ENCODE results near the gene PPP1R26. TPM values are rescaled to one million over a fixed set of nuclear protein-coding genes. Genes with fewer than 3 reads are reported as not detected.
A peak's percentile ranks its signal among the peaks of the same experiment; 100 is the strongest.

Gene PPP1R26
- total RNA-seq, 2 donors from 2014 or later: 15.3 to 41.9 TPM

GRCh38 chr9:135499326-135500070 is 19.9 kb downstream of the PPP1R26 start:
- Histone ChIP-seq H3K9me3 (no peaks in the 10 kb centered on the region), H3K36me3 (peaks cover 0 to 4% of the 10 kb centered on the region in 2 donors), H3K27me3 (replicated peaks; ENCODE audit: insufficient read depth) (no peaks in the 10 kb centered on the region), H3K4me3 (peak overlapping the region; percentile 96 to 98), H3K27ac (peak overlapping the region; percentile 62 to 77), H3K4me1 (replicated peaks) (peaks cover 7% of the 10 kb centered on the region)
- intact Hi-C loops (cut with DNase I): no loop called here
- TF ChIP-seq CTCF (IDR thresholded peaks at IDR 0.05) (peak in 2 of 4 experiments; percentile 9 to 10), POLR2A (IDR thresholded peaks at IDR 0.05) (peak; percentile 29), POLR2AphosphoS5 (IDR thresholded peaks at IDR 0.05) (peak; percentile 77)
- WGBS: under 1% methylated on average over 46 of the region's 58 CpGs
- DNase-seq (ENCODE audit: low spot score): peak; percentile 87

- DNase-seq (ENCODE audit: low spot score): no peak
- Histone ChIP-seq H3K36me3 (peaks cover 0 to 4% of the 10 kb centered on the region in 2 donors), H3K9me3 (no peaks in the 10 kb centered on the region), H3K4me1 (replicated peaks) (peaks cover 7% of the 10 kb centered on the region), H3K27ac (peak overlapping the region; percentile 62 to 77), H3K4me3 (peak overlapping the region; percentile 96 to 98), H3K27me3 (replicated peaks; ENCODE audit: insufficient read depth) (no peaks in the 10 kb centered on the region)
- 0% methylated on average over 24 of the region's 29 CpGs for WGBS
- TF ChIP-seq CTCF (IDR thresholded peaks at IDR 0.05) (no peak), POLR2AphosphoS5 (IDR thresholded peaks at IDR 0.05) (no peak), POLR2A (IDR thresholded peaks at IDR 0.05) (no peak)
- intact Hi-C loops (cut with DNase I): no loop called here
These were observed 20.5 kb downstream of the PPP1R26 start for GRCh38 chr9:135500071-135500524.

- H3K4me1 ChIP-seq (replicated peaks): peaks cover 7% of the 10 kb centered on the region
These were observed 21.1 kb downstream of the PPP1R26 start, which contains the start of gene MRPS2 for GRCh38 chr9:135500525-135501260. Gene MRPS2, plus strand, starts transcription at chr9:135500682. Its CDS starts 29 bp downstream, at chr9:135500711.

More at GRCh38 chr9:135500525-135501260, 21.1 kb downstream of the PPP1R26 start, which contains the start of gene MRPS2:
- WGBS: under 1% methylated on average over 75 of the region's 92 CpGs
- Histone ChIP-seq H3K4me3 (peak within 1 kb of the TSS; percentile 96 to 98), H3K9me3 (no peaks in the 10 kb centered on the region), H3K27me3 (replicated peaks; ENCODE audit: insufficient read depth) (no peaks in the 10 kb centered on the region), H3K27ac (peak within 1 kb of the TSS; percentile 62 to 77), H3K36me3 (peaks cover 0 to 4% of the 10 kb centered on the region in 2 donors)
- TF ChIP-seq CTCF (IDR thresholded peaks at IDR 0.05) (peak; percentile 80 to 89 (median 86)), POLR2AphosphoS5 (IDR thresholded peaks at IDR 0.05) (peak; percentile 63), POLR2A (IDR thresholded peaks at IDR 0.05) (peak; percentile 50)
- DNase-seq (ENCODE audit: low spot score): peak; percentile 76
- intact Hi-C loops (cut with DNase I): no loop called here

All from prostate gland (tissue), 2 donors.